Stimulated activated CD8-positive, alpha-beta memory T cell treated with anti-CD3 and anti-CD28 coated beads, Interleukin-2, amount 100 ng/mL, for 48 hours (primary cell): Measurements from ENCODE around the gene SLC6A11.

Experiments used
- DNase-seq, 2 donors: peaks; one replicate each; pipeline ENCODE4 v3.0.0-alpha.2; 2020; ENCODE audit warnings: low read depth in 2 of 2

Gene SLC6A11

DNA sequence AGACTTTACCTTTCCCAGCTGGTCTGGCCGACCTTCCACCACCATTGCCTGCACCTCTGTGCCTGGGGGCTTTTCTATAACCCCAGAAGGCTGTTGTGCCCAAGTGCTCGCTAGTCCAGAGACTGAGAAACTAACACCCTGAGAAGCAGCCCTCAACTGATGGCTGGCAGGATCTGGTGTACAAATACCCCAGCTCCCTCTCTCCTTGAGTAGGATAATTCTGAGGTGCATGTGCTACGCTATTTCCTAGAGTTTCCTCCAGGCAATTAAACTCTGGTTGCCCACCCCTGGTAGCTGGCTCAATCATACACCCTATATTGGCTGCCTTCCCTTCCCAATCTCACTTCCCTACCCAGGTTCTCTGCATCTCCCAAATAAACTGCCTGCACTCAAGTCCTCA is 165.0 kb downstream of the SLC6A11 start:
- DNase-seq: no peak

DNA sequence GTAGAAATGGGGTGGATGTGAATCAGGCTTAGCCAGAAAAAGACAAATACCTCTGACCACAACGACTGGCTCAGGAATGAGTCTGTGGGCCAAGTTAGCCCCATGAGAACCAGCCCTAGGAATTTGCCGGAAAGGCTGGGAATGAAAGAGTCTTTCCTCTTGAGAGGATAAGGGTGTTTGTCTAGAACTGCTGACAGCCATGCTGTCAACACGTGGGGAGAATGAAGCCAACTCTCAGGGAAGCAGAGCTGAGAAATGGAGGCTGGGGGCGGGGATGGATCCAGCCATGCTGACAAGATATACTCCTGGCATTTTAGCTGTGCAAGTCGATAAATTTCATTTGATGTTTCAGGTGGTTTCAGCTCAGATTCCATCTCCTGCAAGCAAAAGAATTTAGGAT is 165.9 kb downstream of the SLC6A11 start:
- no peak for DNase-seq

- no peak for DNase-seq
These were observed 166.8 kb downstream of the SLC6A11 start for GRCh38 chr3:10982782-10983181.

GRCh38 chr3:10983219-10983916 is 167.3 kb downstream of the SLC6A11 start:
- no peak for DNase-seq

GRCh38 chr3:10984371-10984896 is 168.4 kb downstream of the SLC6A11 start:
- no peak for DNase-seq

- no peak for DNase-seq
These were observed 169.2 kb downstream of the SLC6A11 start for GRCh38 chr3:10985181-10985580.

GRCh38 chr3:10986592-10986991 is 170.6 kb downstream of the SLC6A11 start:
- DNase-seq: no peak

GRCh38 chr3:10988001-10988665 is 172.1 kb downstream of the SLC6A11 start:
- no peak for DNase-seq

DNA sequence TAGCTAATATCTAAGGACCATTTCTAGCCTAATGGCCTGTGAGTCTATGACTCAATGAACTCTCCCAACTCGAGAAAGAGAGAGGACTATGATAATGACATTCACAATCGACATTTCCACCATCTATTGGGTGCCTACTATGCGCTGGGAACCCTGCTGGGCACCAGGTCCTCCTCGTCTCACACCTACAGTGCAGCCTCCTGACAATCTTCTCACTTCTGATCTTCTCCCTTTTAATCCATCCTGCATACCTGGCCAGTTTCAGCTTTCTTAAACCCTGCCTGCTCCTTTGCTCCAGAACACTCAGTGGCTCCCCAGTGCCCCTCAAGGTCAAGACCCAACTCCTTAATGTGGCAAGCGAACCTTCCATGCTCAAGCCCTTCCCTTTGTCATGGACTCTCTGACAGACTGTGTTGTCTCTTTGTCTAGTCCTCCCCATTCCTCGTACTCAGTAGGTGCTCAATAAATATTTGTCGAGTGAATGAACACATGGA is 173.0 kb downstream of the SLC6A11 start:
- no peak for DNase-seq
